ENCODE measurements around the gene ARHGDIB.

Gene ARHGDIB

DNA sequence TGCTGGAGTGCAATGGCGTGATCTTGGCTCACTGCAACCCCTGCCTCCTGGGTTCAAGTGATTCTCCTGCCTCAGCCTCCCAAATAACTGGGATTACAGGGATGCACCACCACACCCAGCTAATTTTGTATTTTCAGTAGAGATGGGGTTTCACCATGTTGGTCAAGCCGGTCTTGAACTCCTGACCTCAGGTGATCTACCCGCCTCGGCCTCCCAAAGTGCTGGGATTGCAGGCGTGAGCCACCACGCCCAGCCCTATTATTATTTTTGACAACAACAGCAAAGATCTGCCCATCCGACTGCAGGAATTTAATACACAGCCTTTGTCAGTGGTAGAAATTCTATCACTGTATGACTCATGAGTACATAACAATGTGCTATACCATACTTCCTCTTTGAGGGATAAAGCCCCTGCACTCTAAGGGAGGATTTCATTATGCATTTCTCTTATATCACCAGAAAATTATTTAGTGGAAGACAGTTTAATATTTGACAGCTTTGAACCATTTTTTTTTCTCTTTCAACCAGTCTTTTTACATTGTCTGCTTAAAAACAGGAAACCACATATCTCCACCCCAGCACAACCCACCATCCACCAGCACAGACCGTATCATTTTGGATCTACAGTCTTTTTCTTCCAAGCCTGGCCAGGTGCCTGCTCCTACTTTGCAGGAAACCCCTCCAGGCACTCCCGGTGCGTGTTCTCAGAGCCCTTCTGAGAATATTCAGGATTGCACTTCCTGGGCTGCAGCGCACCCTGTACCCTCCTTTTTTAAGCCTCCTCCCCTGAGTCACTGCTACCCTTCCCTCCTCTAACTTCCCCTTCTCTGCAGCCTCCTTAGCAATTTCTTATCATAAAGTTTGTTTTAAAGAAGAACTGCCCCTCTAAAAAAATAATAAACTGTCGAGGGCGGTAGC, 594 bp downstream of the ARHGDIB start:
- H3K4me2 ChIP-seq (ENCODE audit: low read length, poor library complexity, severe bottlenecking), result peak overlapping the region; percentile 53
- H2BK120ac ChIP-seq (ENCODE audit: low read depth, low read length), result no peak overlapping the region
- H3K18ac ChIP-seq (ENCODE audit: low read depth in 1 of 2, low read length in 2 of 2), result peak overlapping the region in 1 of 2 experiments; percentile 29
- H3K9me3 ChIP-seq (ENCODE audit: control insufficient read depth, low read length), result no peaks in the 10 kb centered on the region
- no peaks in the 10 kb centered on the region for H3K36me3 ChIP-seq (ENCODE audit: control insufficient read depth in 1 of 2, insufficient read depth in 2 of 2, low read depth in 1 of 2, low read length in 2 of 2)
- H3K4me3 ChIP-seq (ENCODE audit: insufficient read depth in 1 of 2, low read depth in 1 of 2, low read length in 2 of 2), result peak overlapping the region in 1 of 2 experiments; percentile 37
- peaks cover 9% of the 10 kb centered on the region for H3K4me1 ChIP-seq (ENCODE audit: control insufficient read depth, insufficient read depth, low read depth, low read length)
- H3K23ac ChIP-seq (ENCODE audit: low read length in 2 of 2), result no peak overlapping the region
- H3K79me1 ChIP-seq (replicated peaks; ENCODE audit: low read length, poor library complexity, severe bottlenecking), result no peaks in the 10 kb centered on the region
- no peak overlapping the region for H2BK5ac ChIP-seq (ENCODE audit: low read depth, low read length, poor library complexity, severe bottlenecking)
- H3K27me3 ChIP-seq (ENCODE audit: control insufficient read depth in 1 of 2, insufficient read depth in 1 of 2, low read length in 2 of 2), result no peaks in the 10 kb centered on the region
- no peak overlapping the region for H4K8ac ChIP-seq (ENCODE audit: low read length)
- no peak for DNase-seq
- H3K14ac ChIP-seq (ENCODE audit: low read length in 2 of 2), result no peak overlapping the region
- 64% methylated on average over 11 of the region's 13 CpGs for WGBS
- peak overlapping the region; percentile 29 for H2AFZ ChIP-seq (ENCODE audit: low read depth, low read length)
- peak overlapping the region in 1 of 2 experiments; percentile 15 for H3K4ac ChIP-seq (ENCODE audit: low read depth in 1 of 2, low read length in 2 of 2)
- H2AK5ac ChIP-seq (ENCODE audit: low read length, severe bottlenecking), result no peak overlapping the region
- H4K91ac ChIP-seq (ENCODE audit: low read length), result no peak overlapping the region
- H3K27ac ChIP-seq (ENCODE audit: low read length, poor library complexity, severe bottlenecking), result peak overlapping the region; percentile 53
- H2BK12ac ChIP-seq (ENCODE audit: low read length in 2 of 2), result peak overlapping the region in 1 of 2 experiments; percentile 60
- H3K9ac ChIP-seq (ENCODE audit: low read length), result no peak overlapping the region
- H2BK15ac ChIP-seq (ENCODE audit: low read depth, poor library complexity, severe bottlenecking), result no peak overlapping the region

DNA sequence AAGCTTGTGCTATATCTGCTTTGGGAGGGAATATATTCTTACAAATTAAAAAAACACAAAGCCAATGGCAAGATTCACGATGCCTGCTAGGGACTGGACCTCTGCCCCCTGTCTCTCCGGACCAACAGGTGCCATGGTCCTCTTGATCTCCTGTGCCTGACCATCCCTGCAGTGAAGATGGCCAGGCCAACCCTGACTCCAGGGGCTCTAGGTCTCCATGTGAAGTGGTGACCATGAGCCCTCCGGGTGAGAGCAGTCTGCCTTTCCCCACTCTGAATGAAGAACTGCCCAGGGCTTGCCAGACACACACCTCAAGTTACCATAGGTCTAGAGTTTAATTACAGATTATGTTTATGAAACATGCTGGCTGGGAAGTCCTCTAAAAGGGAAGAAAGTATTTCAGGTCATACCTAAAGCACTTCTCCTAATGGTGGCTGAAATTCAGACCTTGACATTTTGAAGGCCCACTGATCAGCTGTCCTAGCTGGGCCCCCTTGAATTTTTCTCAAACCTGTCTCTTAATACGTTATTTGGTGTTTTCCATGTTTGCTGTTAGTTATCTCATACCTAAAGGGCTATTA, 1.4 kb downstream of the ARHGDIB start:
- peak overlapping the region; percentile 62 for H4K91ac ChIP-seq (ENCODE audit: low read length)
- no peak overlapping the region for H2BK5ac ChIP-seq (ENCODE audit: low read depth, low read length, poor library complexity, severe bottlenecking)
- peak overlapping the region; percentile 94 for H2AK5ac ChIP-seq (ENCODE audit: low read length, severe bottlenecking)
- no peaks in the 10 kb centered on the region for H3K9me3 ChIP-seq (ENCODE audit: control insufficient read depth, low read length)
- 98% methylated on average over 3 of the region's 4 CpGs for WGBS
- DNase-seq, result no peak
- no peak overlapping the region for H3K4me3 ChIP-seq (ENCODE audit: insufficient read depth in 1 of 2, low read depth in 1 of 2, low read length in 2 of 2)
- H3K4me2 ChIP-seq (ENCODE audit: low read length, poor library complexity, severe bottlenecking), result no peak overlapping the region
- peak overlapping the region; percentile 15 to 87 for H2BK12ac ChIP-seq (ENCODE audit: low read length in 2 of 2)
- H3K36me3 ChIP-seq (ENCODE audit: control insufficient read depth in 1 of 2, insufficient read depth in 2 of 2, low read depth in 1 of 2, low read length in 2 of 2), result no peaks in the 10 kb centered on the region
- no peak overlapping the region for H4K8ac ChIP-seq (ENCODE audit: low read length)
- no peak overlapping the region for H2BK120ac ChIP-seq (ENCODE audit: low read depth, low read length)
- H2AFZ ChIP-seq (ENCODE audit: low read depth, low read length), result no peak overlapping the region
- no peaks in the 10 kb centered on the region for H3K79me1 ChIP-seq (replicated peaks; ENCODE audit: low read length, poor library complexity, severe bottlenecking)
- no peaks in the 10 kb centered on the region for H3K27me3 ChIP-seq (ENCODE audit: control insufficient read depth in 1 of 2, insufficient read depth in 1 of 2, low read length in 2 of 2)
- no peak overlapping the region for H3K23ac ChIP-seq (ENCODE audit: low read length in 2 of 2)
- H3K14ac ChIP-seq (ENCODE audit: low read length in 2 of 2), result no peak overlapping the region
- H3K18ac ChIP-seq (ENCODE audit: low read depth in 1 of 2, low read length in 2 of 2), result peak overlapping the region in 1 of 2 experiments; percentile 37
- H3K9ac ChIP-seq (ENCODE audit: low read length), result no peak overlapping the region
- no peak overlapping the region for H3K27ac ChIP-seq (ENCODE audit: low read length, poor library complexity, severe bottlenecking)
- peaks cover 9% of the 10 kb centered on the region for H3K4me1 ChIP-seq (ENCODE audit: control insufficient read depth, insufficient read depth, low read depth, low read length)
- no peak overlapping the region for H2BK15ac ChIP-seq (ENCODE audit: low read depth, poor library complexity, severe bottlenecking)
- H3K4ac ChIP-seq (ENCODE audit: low read depth in 1 of 2, low read length in 2 of 2), result no peak overlapping the region

DNA sequence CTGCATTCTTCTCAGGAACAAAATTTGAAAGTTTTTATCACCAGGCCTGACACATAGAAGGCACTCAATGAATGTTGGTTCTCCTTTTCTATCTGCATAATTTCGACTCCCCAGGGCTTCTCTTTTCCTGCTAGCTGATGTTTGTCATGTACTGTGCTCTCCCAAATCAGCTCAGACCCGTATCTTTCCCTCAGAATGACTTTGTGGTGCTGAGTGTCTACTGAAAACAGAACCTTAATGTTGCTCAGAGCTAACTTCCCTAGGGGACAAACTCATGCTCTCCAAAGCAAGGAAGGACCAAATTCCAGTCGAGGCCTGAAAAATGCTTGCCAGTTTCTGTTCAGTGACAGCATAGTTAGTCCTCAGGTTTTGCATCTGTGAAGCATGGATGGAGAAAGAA, 1.9 kb downstream of the ARHGDIB start:
- Histone ChIP-seq H3K23ac (ENCODE audit: low read length in 2 of 2) (no peak overlapping the region), H3K4me3 (ENCODE audit: insufficient read depth in 1 of 2, low read depth in 1 of 2, low read length in 2 of 2) (no peak overlapping the region), H2BK120ac (ENCODE audit: low read depth, low read length) (no peak overlapping the region), H3K27ac (ENCODE audit: low read length, poor library complexity, severe bottlenecking) (no peak overlapping the region), H3K4me2 (ENCODE audit: low read length, poor library complexity, severe bottlenecking) (no peak overlapping the region), H3K36me3 (ENCODE audit: control insufficient read depth in 1 of 2, insufficient read depth in 2 of 2, low read depth in 1 of 2, low read length in 2 of 2) (no peaks in the 10 kb centered on the region), H2AK5ac (ENCODE audit: low read length, severe bottlenecking) (no peak overlapping the region), H3K79me1 (replicated peaks; ENCODE audit: low read length, poor library complexity, severe bottlenecking) (no peaks in the 10 kb centered on the region), H3K18ac (ENCODE audit: low read depth in 1 of 2, low read length in 2 of 2) (no peak overlapping the region), H4K91ac (ENCODE audit: low read length) (no peak overlapping the region), H3K9ac (ENCODE audit: low read length) (no peak overlapping the region), H2BK5ac (ENCODE audit: low read depth, low read length, poor library complexity, severe bottlenecking) (no peak overlapping the region), H4K8ac (ENCODE audit: low read length) (no peak overlapping the region), H2AFZ (ENCODE audit: low read depth, low read length) (no peak overlapping the region), H3K9me3 (ENCODE audit: control insufficient read depth, low read length) (no peaks in the 10 kb centered on the region), H2BK15ac (ENCODE audit: low read depth, poor library complexity, severe bottlenecking) (no peak overlapping the region), H3K4me1 (ENCODE audit: control insufficient read depth, insufficient read depth, low read depth, low read length) (peaks cover 9% of the 10 kb centered on the region), H2BK12ac (ENCODE audit: low read length in 2 of 2) (no peak overlapping the region), H3K27me3 (ENCODE audit: control insufficient read depth in 1 of 2, insufficient read depth in 1 of 2, low read length in 2 of 2) (no peaks in the 10 kb centered on the region), H3K4ac (ENCODE audit: low read depth in 1 of 2, low read length in 2 of 2) (peak overlapping the region in 1 of 2 experiments; percentile 10), H3K14ac (ENCODE audit: low read length in 2 of 2) (no peak overlapping the region)
- no peak for DNase-seq
- 78% methylated on average over 3 of the region's 3 CpGs for WGBS

DNA sequence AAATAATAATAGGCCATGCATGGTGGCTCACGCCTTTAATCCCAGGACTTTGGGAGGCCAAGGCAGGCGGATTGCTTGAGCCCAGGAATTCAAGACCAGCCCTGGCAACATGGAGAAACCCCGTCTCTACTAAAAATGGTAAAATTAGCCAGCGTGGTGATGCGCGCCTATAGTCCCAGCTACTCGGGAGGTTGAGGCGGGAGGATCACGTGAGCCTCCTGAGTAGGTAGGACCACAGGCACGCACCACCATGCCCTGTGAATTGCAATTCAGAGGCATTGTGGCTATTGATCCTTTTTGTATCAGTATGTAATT, 2.3 kb downstream of the ARHGDIB start:
- Histone ChIP-seq H3K9ac (ENCODE audit: low read length) (no peak overlapping the region), H3K27ac (ENCODE audit: low read length, poor library complexity, severe bottlenecking) (no peak overlapping the region), H3K4me1 (ENCODE audit: control insufficient read depth, insufficient read depth, low read depth, low read length) (peaks cover 9% of the 10 kb centered on the region), H3K9me3 (ENCODE audit: control insufficient read depth, low read length) (no peaks in the 10 kb centered on the region), H3K23ac (ENCODE audit: low read length in 2 of 2) (no peak overlapping the region), H3K79me1 (replicated peaks; ENCODE audit: low read length, poor library complexity, severe bottlenecking) (no peaks in the 10 kb centered on the region), H2BK15ac (ENCODE audit: low read depth, poor library complexity, severe bottlenecking) (no peak overlapping the region), H2BK120ac (ENCODE audit: low read depth, low read length) (no peak overlapping the region), H3K4ac (ENCODE audit: low read depth in 1 of 2, low read length in 2 of 2) (no peak overlapping the region), H3K14ac (ENCODE audit: low read length in 2 of 2) (no peak overlapping the region), H3K27me3 (ENCODE audit: control insufficient read depth in 1 of 2, insufficient read depth in 1 of 2, low read length in 2 of 2) (no peaks in the 10 kb centered on the region), H4K91ac (ENCODE audit: low read length) (no peak overlapping the region), H3K4me3 (ENCODE audit: insufficient read depth in 1 of 2, low read depth in 1 of 2, low read length in 2 of 2) (no peak overlapping the region), H2AFZ (ENCODE audit: low read depth, low read length) (no peak overlapping the region), H3K36me3 (ENCODE audit: control insufficient read depth in 1 of 2, insufficient read depth in 2 of 2, low read depth in 1 of 2, low read length in 2 of 2) (no peaks in the 10 kb centered on the region), H2BK12ac (ENCODE audit: low read length in 2 of 2) (no peak overlapping the region), H3K4me2 (ENCODE audit: low read length, poor library complexity, severe bottlenecking) (no peak overlapping the region), H3K18ac (ENCODE audit: low read depth in 1 of 2, low read length in 2 of 2) (no peak overlapping the region), H2AK5ac (ENCODE audit: low read length, severe bottlenecking) (no peak overlapping the region), H4K8ac (ENCODE audit: low read length) (no peak overlapping the region), H2BK5ac (ENCODE audit: low read depth, low read length, poor library complexity, severe bottlenecking) (no peak overlapping the region)
- no peak for DNase-seq
- over 99% methylated on average over 10 of the region's 10 CpGs for WGBS
